ENCODE results near the gene F11R.

DNA sequence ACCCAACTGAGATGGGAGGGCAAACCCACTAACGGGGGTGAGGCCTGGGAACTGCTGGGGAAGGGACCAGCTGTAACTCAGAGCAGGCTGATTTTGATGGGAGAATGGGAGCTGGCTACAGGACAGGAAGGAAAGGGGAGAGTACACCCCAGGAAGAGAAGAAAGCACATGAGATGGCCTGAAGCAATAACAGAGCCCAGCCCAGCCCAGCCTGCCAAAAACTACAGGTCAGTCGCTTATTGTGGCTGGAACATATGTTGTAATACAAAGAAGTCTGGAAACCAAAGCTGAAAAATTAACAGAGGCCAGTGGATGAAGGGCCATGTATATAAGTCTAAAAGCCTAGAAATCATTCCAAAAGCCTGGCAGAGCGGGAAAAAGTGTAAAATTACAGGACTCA is 67.9 kb downstream of the F11R start:
- TF ChIP-seq POLR2A (IDR thresholded peaks at IDR 0.05): no peak
- TF ChIP-seq, protein P1, sequence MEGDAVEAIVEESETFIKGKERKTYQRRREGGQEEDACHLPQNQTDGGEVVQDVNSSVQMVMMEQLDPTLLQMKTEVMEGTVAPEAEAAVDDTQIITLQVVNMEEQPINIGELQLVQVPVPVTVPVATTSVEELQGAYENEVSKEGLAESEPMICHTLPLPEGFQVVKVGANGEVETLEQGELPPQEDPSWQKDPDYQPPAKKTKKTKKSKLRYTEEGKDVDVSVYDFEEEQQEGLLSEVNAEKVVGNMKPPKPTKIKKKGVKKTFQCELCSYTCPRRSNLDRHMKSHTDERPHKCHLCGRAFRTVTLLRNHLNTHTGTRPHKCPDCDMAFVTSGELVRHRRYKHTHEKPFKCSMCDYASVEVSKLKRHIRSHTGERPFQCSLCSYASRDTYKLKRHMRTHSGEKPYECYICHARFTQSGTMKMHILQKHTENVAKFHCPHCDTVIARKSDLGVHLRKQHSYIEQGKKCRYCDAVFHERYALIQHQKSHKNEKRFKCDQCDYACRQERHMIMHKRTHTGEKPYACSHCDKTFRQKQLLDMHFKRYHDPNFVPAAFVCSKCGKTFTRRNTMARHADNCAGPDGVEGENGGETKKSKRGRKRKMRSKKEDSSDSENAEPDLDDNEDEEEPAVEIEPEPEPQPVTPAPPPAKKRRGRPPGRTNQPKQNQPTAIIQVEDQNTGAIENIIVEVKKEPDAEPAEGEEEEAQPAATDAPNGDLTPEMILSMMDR (IDR thresholded peaks at IDR 0.05): no peak
